SK-N-SH (cell line): Measurements from ENCODE around the gene PPP3CB. TPM values are rescaled to one million over a fixed set of nuclear protein-coding genes. Genes with fewer than 3 reads are reported as not detected.

Experiments
- CTCF ChIA-PET: fragments of 300-600, 350-600 bp; formaldehyde crosslinking; extraction: SDS; loops from one replicate; lab custom pipeline; 2021; lab: Yijun Ruan, JAX
- POLR2A ChIA-PET: fragments of 350-600 bp; sonication (Branson Sonifier 250); formaldehyde crosslinking; extraction: SDS; loops from one replicate; lab custom pipeline; 2020; ENCODE audit warnings: antibody characterized with exemption, inconsistent platforms; lab: Yijun Ruan, JAX
- DNase-seq: peaks from one replicate; pipeline ENCODE4 v3.0.0; 2012
- H2AFZ ChIP-seq: fragments of 200-600 bp; sonication (generic); 2 replicates; pipeline ENCODE4 v1.8.1; 2016; ENCODE audit warnings: antibody characterized with exemption, mild to moderate bottlenecking, low read depth
- H3F3A ChIP-seq: fragments of 200-600 bp; sonication (generic); replicated peaks from 2 replicates; pipeline ENCODE3; 2016; ENCODE audit warnings: antibody characterized with exemption, mild to moderate bottlenecking; ENCODE audit not compliant: insufficient read depth
- H3K27ac ChIP-seq, 2 experiments: fragments of 200-500 bp in 1 of 2; fragments of 200-600 bp in 1 of 2; sonication (Bioruptor generic) in 1 of 2; sonication (generic), shearing (Covaris generic) in 1 of 2; 2 replicates each; pipeline versions ENCODE4 v1.5.1 to v1.6.1; 2014 to 2016; ENCODE audit warnings: low read depth in 2 of 2, inconsistent platforms in 1 of 2, low read length in 1 of 2, mild to moderate bottlenecking in 1 of 2, mixed read lengths in 1 of 2
- H3K27me3 ChIP-seq: fragments of 200-600 bp; sonication (generic), shearing (Covaris generic); 2 replicates; pipeline ENCODE4 v1.6.1; 2016; ENCODE audit warnings: mixed run types; ENCODE audit not compliant: insufficient read depth
- H3K36me3 ChIP-seq, 2 experiments: fragments of 200-500 bp in 1 of 2; fragments of 200-600 bp in 1 of 2; sonication (Bioruptor generic) in 1 of 2; sonication (generic) in 1 of 2; replicated peaks in 1 of 2; 2 replicates each; pipeline versions ENCODE3 to v1.5.1; 2014 to 2016; ENCODE audit warnings: low read length in 1 of 2, mild to moderate bottlenecking in 1 of 2; ENCODE audit not compliant: insufficient read depth in 2 of 2, control insufficient read depth in 1 of 2
- H3K4me1 ChIP-seq, 2 experiments: fragments of 200-500 bp in 1 of 2; fragments of 200-600 bp in 1 of 2; sonication (Bioruptor generic) in 1 of 2; sonication (generic), shearing (Covaris generic) in 1 of 2; 2 replicates each; pipeline versions ENCODE4 v1.5.1 to v1.6.1; 2014 to 2016; ENCODE audit warnings: low read depth in 1 of 2, low read length in 1 of 2, mixed run types in 1 of 2; ENCODE audit not compliant: insufficient read depth in 2 of 2, control insufficient read depth in 1 of 2
- H3K4me2 ChIP-seq: fragments of 200-600 bp; sonication (generic), shearing (Covaris generic); 2 replicates; pipeline ENCODE4 v1.6.1; 2017; ENCODE audit warnings: mixed run types
- H3K4me3 ChIP-seq, 2 experiments: fragments of 200-500 bp in 1 of 2; fragments of 200-600 bp in 1 of 2; sonication (Bioruptor generic) in 1 of 2; sonication (generic), shearing (Covaris generic) in 1 of 2; 2 replicates each; pipeline versions ENCODE4 v1.5.1 to v1.8.1; 2014 to 2016; ENCODE audit warnings: low read depth in 2 of 2, inconsistent platforms in 1 of 2, low read length in 1 of 2, mild to moderate bottlenecking in 1 of 2, mixed read lengths in 1 of 2, moderate library complexity in 1 of 2
- H3K79me2 ChIP-seq: fragments of 200-600 bp; sonication (generic); 2 replicates; pipeline ENCODE4 v1.8.1; 2017; ENCODE audit warnings: mild to moderate bottlenecking; ENCODE audit not compliant: insufficient read depth
- H3K9ac ChIP-seq: fragments of 200-600 bp; sonication (generic); 2 replicates; pipeline ENCODE4 v1.6.1; 2017; ENCODE audit warnings: mixed run types
- H3K9me2 ChIP-seq: fragments of 200-600 bp; sonication (generic); 2 replicates; pipeline ENCODE4 v1.6.1; 2017; ENCODE audit warnings: mixed run types
- H3K9me3 ChIP-seq: fragments of 200-600 bp; sonication (generic); 2 replicates; pipeline ENCODE4 v1.6.1; 2017; ENCODE audit warnings: mixed run types, mild to moderate bottlenecking, moderate library complexity
- H4K20me1 ChIP-seq: fragments of 200-600 bp; sonication (generic); 2 replicates; pipeline ENCODE4 v1.6.1; 2017; ENCODE audit warnings: mild to moderate bottlenecking, mixed run types; ENCODE audit not compliant: insufficient read depth
- CHD2 ChIP-seq: fragments of 150-350 bp; IDR thresholded peaks from 2 replicates; pipeline ENCODE4 v1.6.1; 2018; ENCODE audit warnings: low read length; ENCODE audit not compliant: partially characterized antibody
- CTCF ChIP-seq: fragments of 200-600 bp; sonication (generic); IDR thresholded peaks from 2 replicates; pipeline ENCODE4 v1.6.1; 2017; ENCODE audit warnings: antibody characterized with exemption, mild to moderate bottlenecking, moderate library complexity
- EP300 ChIP-seq, 2 experiments: IDR thresholded peaks; 2 replicates each; pipeline versions ENCODE4 v1.4.0 to v1.6.1; 2012; ENCODE audit warnings: borderline replicate concordance in 1 of 2, low read depth in 1 of 2, low read length in 1 of 2
- FOXJ3 ChIP-seq: sonication (generic); formaldehyde crosslinking; IDR thresholded peaks from 2 replicates; pipeline ENCODE4 v1.5.1; 2020; ENCODE audit warnings: mild to moderate bottlenecking, missing genetic modification reagents
- GABPA ChIP-seq: IDR thresholded peaks from 2 replicates; pipeline ENCODE4 v1.4.0; 2012; ENCODE audit warnings: low read depth, mild to moderate bottlenecking
- MEF2A ChIP-seq: IDR thresholded peaks from 2 replicates; pipeline ENCODE4 v1.4.0; 2012; ENCODE audit warnings: low read depth, borderline replicate concordance
- PBX3 ChIP-seq: IDR thresholded peaks from 2 replicates; pipeline ENCODE4; 2012
- POLR2AphosphoS5 ChIP-seq: IDR thresholded peaks from 2 replicates; pipeline ENCODE4 v1.6.1; 2012; ENCODE audit warnings: low read depth, low read length
- RAD21 ChIP-seq: IDR thresholded peaks from 2 replicates; pipeline ENCODE4 v1.6.1; 2012; ENCODE audit warnings: mild to moderate bottlenecking, low read length
- RCOR1 ChIP-seq: fragments of 150-350 bp; IDR thresholded peaks from 2 replicates; pipeline ENCODE4 v1.6.1; 2017; ENCODE audit warnings: antibody characterized with exemption, low read length
- REST ChIP-seq: IDR thresholded peaks from 2 replicates; pipeline ENCODE4 v1.6.1; 2012; ENCODE audit warnings: mild to moderate bottlenecking, low read depth, low read length, moderate library complexity
- RFX5 ChIP-seq: IDR thresholded peaks from 2 replicates; pipeline ENCODE4 v1.6.1; 2012; ENCODE audit warnings: mild to moderate bottlenecking, improper control_type of control experiment, low read length
- RXRA ChIP-seq: IDR thresholded peaks from 2 replicates; pipeline ENCODE4 v1.4.0; 2012; ENCODE audit warnings: low read depth, mild to moderate bottlenecking, borderline replicate concordance
- SIN3A ChIP-seq: IDR thresholded peaks from 2 replicates; pipeline ENCODE4 v1.6.1; 2012; ENCODE audit warnings: low read depth, mild to moderate bottlenecking, low read length, moderate library complexity, borderline replicate concordance
- TCF12 ChIP-seq: IDR thresholded peaks from 2 replicates; pipeline ENCODE4 v1.4.0; 2012
- YY1 ChIP-seq: IDR thresholded peaks from 2 replicates; pipeline ENCODE4 v1.4.0; 2012; ENCODE audit warnings: low read depth, mild to moderate bottlenecking
- WGBS: methylation state at CpG from one replicate; pipeline ENCODE4 v1.1.6; 2017; ENCODE audit warnings: low lambda C conversion rate; 5-methylcytosine and 5-hydroxymethylcytosine counted together
- polyA plus RNA-seq, 3 experiments: library from polyadenylated mRNA; depleted of rRNA; stranded (reverse); fragments of >200 nt; gene quantifications; 2 replicates each; pipeline ENCODE4 v1.2.3, GENCODE V29; 2012
- TF ChIP-seq, protein P1 (sequence below): IDR thresholded peaks from 2 replicates; pipeline ENCODE4 v1.4.0; 2012; ENCODE audit warnings: low read depth, borderline replicate concordance
- TF ChIP-seq, protein P2 (sequence below): IDR thresholded peaks from 2 replicates; pipeline ENCODE4 v1.4.0; 2012; ENCODE audit warnings: low read depth

Gene PPP3CB
- polyA plus RNA-seq, 1 of the 3 experiments (the other 2 are of a cell fraction): 14.5 TPM

DNA sequence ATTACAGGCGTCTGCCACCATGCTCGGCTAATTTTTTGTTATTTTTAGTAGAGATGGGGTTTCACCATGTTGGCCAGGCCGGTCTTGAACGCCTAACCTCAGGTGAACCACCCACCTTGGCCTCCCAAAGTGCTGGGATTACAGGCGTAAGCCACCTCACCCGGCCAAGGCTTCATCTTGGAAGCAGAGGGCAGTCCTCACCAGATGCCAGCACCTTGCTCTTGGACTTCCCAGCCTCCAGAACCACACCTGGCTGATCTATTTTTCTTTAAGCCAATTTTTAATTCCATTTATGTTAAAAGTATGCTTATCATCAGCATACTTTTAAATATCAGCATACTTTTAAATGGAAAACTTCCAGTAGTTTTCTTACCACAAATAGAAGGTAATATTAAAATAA, 94.2 kb downstream of the PPP3CB start:
- Histone ChIP-seq H3F3A (no peaks in the 10 kb centered on the region), H3K9ac (no peak overlapping the region), H3K4me2 (no peak overlapping the region), H3K27me3 (no peaks in the 10 kb centered on the region), H3K36me3 (peaks cover 14 to 21% of the 10 kb centered on the region in 2 experiments), H3K4me3 (no peak overlapping the region), H2AFZ (no peak overlapping the region), H3K9me2 (no peaks in the 10 kb centered on the region), H3K4me1 (no peaks in the 10 kb centered on the region), H4K20me1 (peaks cover 61% of the 10 kb centered on the region), H3K9me3 (no peaks in the 10 kb centered on the region), H3K27ac (no peak overlapping the region), H3K79me2 (peaks cover 92% of the 10 kb centered on the region)
- TF ChIP-seq RXRA: no peak
- TF ChIP-seq, protein P1, sequence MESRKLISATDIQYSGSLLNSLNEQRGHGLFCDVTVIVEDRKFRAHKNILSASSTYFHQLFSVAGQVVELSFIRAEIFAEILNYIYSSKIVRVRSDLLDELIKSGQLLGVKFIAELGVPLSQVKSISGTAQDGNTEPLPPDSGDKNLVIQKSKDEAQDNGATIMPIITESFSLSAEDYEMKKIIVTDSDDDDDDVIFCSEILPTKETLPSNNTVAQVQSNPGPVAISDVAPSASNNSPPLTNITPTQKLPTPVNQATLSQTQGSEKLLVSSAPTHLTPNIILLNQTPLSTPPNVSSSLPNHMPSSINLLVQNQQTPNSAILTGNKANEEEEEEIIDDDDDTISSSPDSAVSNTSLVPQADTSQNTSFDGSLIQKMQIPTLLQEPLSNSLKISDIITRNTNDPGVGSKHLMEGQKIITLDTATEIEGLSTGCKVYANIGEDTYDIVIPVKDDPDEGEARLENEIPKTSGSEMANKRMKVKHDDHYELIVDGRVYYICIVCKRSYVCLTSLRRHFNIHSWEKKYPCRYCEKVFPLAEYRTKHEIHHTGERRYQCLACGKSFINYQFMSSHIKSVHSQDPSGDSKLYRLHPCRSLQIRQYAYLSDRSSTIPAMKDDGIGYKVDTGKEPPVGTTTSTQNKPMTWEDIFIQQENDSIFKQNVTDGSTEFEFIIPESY: no peak
- TF ChIP-seq RAD21: no peak
- TF ChIP-seq MEF2A: no peak
- DNase-seq: no peak
- ChIA-PET POLR2A (no interaction called here), CTCF (no interaction called here)
- 94% methylated on average over 6 of the region's 6 CpGs for WGBS

DNA sequence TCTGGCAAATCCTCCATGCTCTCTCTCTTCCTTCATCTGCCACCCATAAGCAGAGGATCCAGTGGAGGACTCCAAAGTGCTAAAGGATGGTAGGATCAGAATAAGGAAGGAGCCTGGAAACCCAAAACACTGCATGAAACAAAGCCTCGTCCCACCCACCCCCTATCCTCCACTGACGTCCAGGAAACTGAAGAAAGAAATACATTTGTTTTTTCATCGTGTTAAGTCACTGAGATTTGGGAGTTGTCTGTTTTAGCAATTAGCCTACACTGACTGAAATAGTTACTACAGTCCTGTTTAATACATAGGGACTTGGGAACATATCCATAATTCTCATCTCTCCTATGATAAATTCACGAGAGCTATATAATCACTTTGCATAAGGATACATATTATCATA, 96.8 kb downstream of the PPP3CB start:
- H3K4me3 ChIP-seq: no peak overlapping the region
- H3F3A ChIP-seq: no peaks in the 10 kb centered on the region
- peaks cover 82% of the 10 kb centered on the region for H3K79me2 ChIP-seq
- no peak overlapping the region for H2AFZ ChIP-seq
- ChIA-PET CTCF (no interaction called here), POLR2A (no interaction called here)
- no peaks in the 10 kb centered on the region for H3K9me3 ChIP-seq
- DNase-seq: no peak
- H3K9ac ChIP-seq: no peak overlapping the region
- no peaks in the 10 kb centered on the region for H3K4me1 ChIP-seq
- H3K36me3 ChIP-seq: peaks cover 29 to 42% of the 10 kb centered on the region in 2 experiments
- no peak overlapping the region for H3K27ac ChIP-seq
- peaks cover 39% of the 10 kb centered on the region for H4K20me1 ChIP-seq
- H3K4me2 ChIP-seq: no peak overlapping the region
- WGBS: 93% methylated on average over 4 of the region's 4 CpGs
- TF ChIP-seq RFX5: no peak
- TF ChIP-seq TCF12: no peak
- TF ChIP-seq YY1: no peak
- TF ChIP-seq, protein P2, sequence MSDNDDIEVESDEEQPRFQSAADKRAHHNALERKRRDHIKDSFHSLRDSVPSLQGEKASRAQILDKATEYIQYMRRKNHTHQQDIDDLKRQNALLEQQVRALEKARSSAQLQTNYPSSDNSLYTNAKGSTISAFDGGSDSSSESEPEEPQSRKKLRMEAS: no peak
- TF ChIP-seq POLR2AphosphoS5: no peak
- TF ChIP-seq RCOR1: no peak
- TF ChIP-seq GABPA: no peak
- TF ChIP-seq EP300 (IDR thresholded peaks at IDR 0.05; ENCODE audit: borderline replicate concordance in 1 of 2, low read depth in 1 of 2, low read length in 1 of 2): no peak
- no peak for TF ChIP-seq REST
- no peak for TF ChIP-seq CTCF
- TF ChIP-seq CHD2: no peak
- no peak for TF ChIP-seq FOXJ3 (CRISPR knock-in tag)
- TF ChIP-seq SIN3A: no peak
- TF ChIP-seq PBX3: no peak
- TF ChIP-seq, protein P1: no peak
- TF ChIP-seq MEF2A: no peak
- no peaks in the 10 kb centered on the region for H3K9me2 ChIP-seq
- no peaks in the 10 kb centered on the region for H3K27me3 ChIP-seq
